HG03558 (cell line): ENCODE data around the gene ZFYVE26.
"Not testable (repeated sequence)": the region's sequence is repeated elsewhere in the genome, so short reads cannot be mapped to it uniquely, and the experiment has no call there.

ENCODE experiments used
- ATAC-seq: cut with Tn5 transposase; IDR thresholded peaks from one replicate; pipeline ENCODE4 v1.9.1; 2021; ENCODE audit warnings: moderate number of reproducible peaks; ENCODE audit not compliant: unreplicated experiment; ENCODE audit errors: extremely low read depth

The ZFYVE26 gene

DNA sequence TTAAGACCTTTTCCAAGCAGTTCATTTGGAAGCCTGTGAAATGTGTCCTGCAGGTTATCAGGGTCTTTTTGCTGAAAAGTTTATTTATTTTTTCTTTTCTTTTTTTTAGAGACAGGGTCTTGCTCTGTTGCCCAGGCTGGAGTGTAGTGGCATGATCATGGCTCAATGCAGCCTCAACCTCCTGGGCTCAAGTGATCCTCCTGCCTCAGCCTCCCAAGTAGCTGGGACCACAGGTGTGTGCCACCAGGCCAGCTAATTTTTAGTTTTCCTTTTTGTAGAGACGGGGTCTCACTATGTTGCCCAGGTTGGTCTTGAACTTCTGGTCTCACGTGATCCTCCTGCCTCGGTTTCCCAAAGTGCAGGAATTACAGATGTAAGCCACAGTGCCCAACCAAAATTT, 97.0 kb downstream of the ZFYVE26 start:
- not testable (repeated sequence) for ATAC-seq

DNA sequence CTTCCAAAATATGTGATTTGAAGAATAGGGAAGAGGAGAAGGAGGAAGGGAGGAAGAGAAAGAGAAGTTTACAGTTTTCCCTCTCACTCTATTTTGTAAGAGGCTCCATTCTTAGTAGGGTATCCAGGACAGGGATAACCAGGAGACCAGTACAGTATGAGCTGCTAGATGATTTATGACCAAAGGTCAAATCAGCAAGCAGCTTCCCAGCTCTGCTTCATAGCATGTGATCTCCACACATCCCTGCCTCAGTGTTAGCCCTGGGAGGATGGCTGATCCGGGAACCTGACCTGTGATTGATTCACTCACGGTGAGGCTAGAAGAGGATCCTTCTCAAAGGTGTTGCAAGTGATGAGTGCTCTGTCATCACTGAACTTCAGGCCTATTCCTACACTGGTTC, 98.1 kb downstream of the ZFYVE26 start:
- ATAC-seq: no peak

DNA sequence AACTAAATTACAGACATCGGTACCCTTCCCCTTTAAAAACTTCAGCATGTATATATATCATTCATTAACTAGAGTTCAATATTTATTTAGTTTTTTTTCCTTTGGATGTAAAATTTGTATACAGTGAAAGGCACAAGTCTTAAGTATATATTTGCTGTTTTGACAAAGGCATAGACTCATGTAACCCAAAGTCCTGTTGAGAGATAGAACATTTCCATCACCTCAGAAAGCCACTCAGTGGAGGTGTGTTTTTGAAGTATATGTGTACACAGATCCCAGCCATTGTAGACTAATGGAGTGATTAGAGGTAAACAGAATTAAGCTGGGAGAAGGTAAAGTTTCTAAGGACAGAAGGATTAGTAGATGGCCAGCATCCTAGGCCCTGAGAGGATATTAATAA, 99.3 kb downstream of the ZFYVE26 start:
- no peak for ATAC-seq

DNA sequence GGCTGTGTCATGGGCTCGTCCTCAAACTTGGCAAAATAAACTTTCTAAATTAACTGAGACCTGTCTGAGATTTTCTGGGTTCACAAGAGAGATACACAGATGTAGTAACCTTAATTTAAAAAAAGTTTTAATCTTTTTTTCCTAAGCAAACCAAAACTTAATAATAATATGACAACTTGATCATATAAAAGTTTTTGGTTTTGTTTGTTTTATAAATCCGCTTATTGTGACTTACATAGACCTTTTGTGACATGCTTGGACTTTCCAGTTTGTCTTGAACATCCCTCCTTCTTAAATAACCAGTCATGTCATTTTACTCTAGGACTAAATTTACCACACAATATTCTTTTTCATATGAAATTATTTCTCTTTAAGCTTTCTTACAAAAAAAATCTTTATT, 106.2 kb downstream of the ZFYVE26 start:
- no peak for ATAC-seq

DNA sequence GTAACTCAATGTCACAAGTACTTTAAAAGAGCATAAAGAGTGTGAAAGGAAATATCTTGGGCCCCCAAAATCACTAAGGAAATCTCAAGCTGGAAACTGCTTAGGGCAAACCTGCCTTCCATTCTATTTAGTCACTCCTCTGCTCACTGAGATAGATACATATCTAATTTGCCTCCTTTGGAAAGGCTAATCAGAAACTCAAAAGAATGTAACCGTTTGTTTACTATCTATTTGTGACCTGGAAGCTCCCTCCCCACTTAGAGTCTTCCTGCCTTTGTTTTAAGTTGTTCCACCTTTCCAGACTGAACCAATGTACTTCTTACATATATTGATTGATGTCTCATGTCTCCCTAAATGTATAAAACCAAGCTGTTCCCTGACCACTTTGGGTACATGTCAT, 106.6 kb downstream of the ZFYVE26 start:
- ATAC-seq: not testable (repeated sequence)

DNA sequence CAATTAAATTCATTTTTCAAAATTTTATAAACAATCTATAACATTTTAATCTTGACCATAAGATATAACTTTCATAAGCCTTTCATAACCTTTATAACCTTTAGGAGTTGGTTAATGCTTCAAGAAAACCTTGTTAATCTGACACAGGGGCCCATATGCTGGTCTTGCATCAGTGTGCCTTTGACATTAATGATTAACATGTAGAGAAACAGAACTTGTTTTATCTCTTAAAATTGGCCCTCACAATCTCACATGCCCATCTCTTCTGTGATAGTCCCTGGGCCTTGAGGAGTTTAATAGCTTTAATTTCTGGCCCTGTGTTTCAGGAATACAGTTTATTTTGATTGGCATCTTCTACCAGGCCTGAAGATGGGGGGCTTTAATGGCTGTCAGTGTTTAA, 107.0 kb downstream of the ZFYVE26 start:
- ATAC-seq: not testable (repeated sequence)

DNA sequence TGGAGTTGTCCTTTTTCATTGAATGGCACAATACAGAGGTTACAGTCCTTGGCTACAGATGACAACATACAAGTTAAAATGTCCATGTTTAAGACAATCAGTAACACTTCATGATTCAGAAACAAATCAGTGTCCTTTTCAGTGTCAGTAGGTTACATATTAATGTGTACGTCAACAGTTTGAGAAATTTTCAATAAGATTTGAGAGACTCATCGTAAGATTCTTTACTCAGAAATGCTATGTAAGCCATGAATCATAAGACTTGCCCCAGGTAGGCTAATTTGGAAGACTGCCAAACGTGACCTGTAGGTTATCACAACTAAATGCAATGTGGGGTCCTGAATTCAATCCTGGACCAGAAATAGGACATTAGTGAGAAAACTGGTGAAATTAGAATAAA, 111.2 kb downstream of the ZFYVE26 start:
- no peak for ATAC-seq

DNA sequence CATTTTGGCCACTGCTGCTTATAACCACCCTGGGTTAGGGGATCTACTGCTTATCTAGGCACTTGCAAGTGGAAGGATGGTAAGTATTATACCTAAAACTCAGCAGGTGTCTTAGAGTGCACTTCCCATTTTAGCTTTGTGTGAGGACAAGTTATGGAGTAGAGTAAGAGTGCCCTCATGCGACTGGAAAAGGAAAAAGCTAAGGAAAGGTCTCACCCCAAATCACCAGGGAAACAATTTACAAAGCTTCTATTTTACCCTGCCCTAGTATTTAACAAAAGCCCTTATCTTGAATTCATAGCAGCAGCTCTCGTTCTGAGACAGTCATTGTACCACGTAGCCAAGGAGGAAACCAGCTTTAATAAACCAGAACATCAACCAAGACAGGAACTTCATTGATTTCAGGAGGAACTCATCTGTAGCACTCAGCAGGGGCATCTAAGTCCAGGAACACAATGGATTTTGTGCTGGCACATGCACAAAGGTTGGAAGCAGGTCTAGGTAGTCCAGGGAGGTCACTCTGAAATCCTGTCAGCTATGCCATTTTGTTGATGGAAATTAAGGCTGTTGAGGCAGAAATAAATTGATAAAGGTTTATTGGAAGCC, 111.8 kb downstream of the ZFYVE26 start:
- no peak for ATAC-seq

DNA sequence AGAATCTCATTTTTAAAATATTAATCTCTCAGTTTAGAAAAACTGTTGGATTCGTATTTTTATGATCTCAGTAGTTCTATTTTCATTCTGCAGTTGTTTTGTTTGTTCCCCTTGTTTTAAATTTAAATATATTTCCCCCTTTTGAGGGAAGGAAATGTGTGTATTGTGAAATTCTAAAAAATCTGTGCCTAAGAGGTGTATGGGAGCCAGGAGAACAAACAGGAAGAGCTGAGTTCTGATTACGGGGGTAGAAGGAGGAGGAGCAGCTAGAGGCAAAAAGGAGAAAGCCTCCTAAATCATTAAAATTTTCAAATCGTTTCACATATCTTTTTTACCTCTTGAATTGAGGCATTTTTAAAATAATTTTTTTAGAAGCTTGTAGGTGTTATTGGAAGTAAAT, 112.4 kb downstream of the ZFYVE26 start:
- no peak for ATAC-seq

DNA sequence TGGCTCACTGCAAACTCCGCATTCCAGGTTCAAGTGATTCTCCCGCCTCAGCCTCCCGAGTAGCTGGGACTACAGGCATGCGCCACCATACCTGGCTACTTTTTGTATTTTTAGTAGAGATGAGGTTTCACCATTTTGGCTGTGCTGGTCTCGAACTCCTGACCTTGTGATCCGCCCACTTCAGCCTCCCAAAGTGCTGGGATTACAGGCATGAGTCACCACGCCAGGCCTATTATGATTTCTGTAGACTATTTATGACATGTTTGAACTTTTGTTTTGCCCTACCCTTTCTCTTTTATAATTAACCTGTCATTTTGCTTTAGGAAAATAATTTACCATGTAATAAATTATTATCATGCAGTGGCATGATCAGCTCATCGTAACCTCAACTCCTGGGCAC, 114.9 kb downstream of the ZFYVE26 start, which contains the start of gene RDH12:
Gene RDH12 (plus strand): TSS at position 395 of the 400 bp plus-strand sequence. CDS start 20,757 bp downstream, outside the sequence.
- not testable (repeated sequence) for ATAC-seq

DNA sequence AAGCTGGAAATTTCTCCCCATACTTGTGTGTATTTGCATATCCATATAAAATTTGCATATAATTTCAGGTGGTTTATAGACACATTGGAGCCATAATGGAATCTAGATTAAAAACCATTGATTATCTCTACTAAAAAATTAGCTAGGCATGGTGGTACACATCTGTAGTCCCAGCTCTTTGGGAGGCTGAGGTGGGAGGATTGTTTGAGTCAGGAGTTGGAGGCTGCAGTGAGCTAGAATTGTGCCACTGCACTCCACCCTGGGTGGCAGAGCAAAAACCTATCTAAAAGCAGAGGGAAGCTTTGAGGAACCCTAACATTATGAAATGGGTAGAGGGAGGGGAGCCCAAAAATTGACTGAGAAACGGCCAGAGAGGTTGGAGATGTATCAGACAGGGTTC, 118.2 kb downstream of the ZFYVE26 start:
- no peak for ATAC-seq

DNA sequence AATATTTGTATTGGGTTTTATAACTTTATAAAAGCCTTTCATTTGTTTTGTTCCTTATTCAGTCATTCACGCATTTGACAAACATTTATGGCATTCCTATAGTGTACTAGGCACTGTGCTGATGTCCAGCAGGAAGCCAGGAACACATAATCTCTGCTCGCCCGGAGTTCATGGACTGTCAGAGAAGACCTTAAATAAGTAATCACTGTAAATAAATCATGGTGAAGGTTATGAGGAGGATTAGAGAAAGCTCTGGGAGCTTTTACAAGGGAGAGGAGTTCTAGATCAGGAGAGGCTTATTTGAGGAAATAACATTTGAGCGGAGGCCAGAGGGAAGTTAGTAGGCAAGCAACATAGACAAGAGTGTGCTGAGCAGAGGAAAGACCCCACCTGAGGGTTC, 119.4 kb downstream of the ZFYVE26 start:
- ATAC-seq: no peak
